Lung microvascular endothelial cell (primary cell): ENCODE results near the gene FGFBP1. TPM values are rescaled to one million over a fixed set of nuclear protein-coding genes. Genes with fewer than 3 reads are reported as not detected.

Source experiments
- DNase-seq, 2 donors: peaks; one replicate each; pipeline versions ENCODE4 v3.0.0 to v3.0.0-alpha.2; 2010; ENCODE audit warnings: low read depth in 2 of 2
- total RNA-seq: library from RNA; depleted of rRNA; stranded (reverse); fragments of >200 nt; gene quantifications from 2 replicates; pipeline ENCODE4 v1.2.1, GENCODE V29; 2014

FGFBP1 gene
- total RNA-seq, result not detected in 2 replicates

DNA sequence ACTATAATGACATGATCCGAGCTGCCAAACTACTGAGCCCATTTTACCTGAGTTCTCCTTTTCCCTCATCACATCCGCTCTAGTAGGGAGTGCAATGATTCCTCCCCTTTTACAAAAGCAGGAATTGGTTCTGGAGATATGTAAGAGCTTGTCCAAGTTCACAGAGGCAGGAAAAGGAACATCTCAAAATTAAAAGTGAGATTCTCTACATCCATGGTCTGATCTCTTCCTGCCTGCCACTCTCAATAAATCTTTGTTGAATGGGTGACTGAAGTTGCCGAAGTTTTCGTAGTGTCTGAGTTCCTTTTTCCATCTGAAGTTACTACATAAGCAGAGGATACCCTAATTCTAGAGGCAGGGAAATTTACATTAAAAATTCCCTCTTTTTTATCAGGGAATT lies at the start of gene FGFBP1:
Gene FGFBP1, minus strand, starts transcription at position 101 of the 400 bp plus-strand sequence. CDS start 2,108 bp downstream, outside the sequence.
- DNase-seq, result no peak

DNA sequence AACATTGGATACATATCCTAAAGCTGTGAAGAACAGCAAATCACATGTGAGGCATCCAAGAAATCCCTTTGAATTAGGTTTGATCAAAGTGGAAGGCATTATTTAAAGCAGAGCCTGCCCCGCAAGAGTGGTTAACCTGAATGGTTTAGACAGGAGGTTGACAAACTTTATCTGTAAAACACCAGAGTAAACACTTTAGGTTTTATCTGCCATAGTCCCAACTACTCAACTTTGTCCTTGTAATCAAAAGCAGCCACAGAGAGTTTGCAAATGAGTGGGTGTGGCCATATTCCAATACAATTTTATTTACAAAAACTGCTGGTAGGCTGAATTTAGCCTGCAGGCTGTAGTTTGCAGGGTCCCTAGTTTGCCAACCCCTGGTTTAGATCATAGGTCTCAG lies 49.7 kb upstream of the FGFBP1 start:
- DNase-seq, result no peak

DNA sequence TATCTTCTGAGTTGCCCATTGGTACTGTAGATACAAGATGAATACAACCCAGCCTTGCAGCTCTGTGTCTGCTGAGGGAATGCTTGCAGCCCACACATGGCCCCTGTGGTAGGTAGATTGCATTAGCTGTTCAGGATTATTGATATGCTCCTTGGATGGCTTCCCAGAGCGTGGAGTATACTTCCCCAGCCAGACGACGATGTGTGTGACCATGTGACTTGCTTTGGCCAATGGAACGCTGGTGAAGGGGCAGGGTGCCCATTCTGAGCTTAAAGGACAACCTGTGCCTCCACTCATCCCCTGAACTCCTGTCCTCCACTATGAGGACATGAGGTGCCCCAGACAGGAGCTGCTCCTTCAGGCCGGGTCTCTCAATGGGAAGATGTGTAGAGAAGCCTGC lies 48.4 kb upstream of the FGFBP1 start:
- no peak for DNase-seq

DNA sequence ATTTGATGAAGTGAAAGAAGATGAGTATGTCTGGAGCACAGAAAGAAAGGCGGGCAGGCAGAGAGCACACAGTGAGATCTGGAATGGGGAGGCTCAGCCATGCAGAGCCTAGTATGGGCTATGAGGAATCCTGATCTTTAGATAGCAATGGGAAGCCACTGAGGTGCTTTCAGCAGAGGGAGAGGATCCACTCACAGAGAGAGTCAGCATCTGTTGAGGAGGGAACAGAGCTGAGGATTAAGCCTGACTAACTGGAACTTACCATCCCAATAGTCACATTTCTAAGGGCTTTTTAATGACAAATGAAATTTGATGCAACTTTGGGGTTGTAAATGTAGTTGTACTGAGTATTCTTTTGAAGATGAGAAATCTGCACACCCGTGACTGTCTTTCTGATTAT lies 45.1 kb upstream of the FGFBP1 start:
- DNase-seq, result no peak

DNA sequence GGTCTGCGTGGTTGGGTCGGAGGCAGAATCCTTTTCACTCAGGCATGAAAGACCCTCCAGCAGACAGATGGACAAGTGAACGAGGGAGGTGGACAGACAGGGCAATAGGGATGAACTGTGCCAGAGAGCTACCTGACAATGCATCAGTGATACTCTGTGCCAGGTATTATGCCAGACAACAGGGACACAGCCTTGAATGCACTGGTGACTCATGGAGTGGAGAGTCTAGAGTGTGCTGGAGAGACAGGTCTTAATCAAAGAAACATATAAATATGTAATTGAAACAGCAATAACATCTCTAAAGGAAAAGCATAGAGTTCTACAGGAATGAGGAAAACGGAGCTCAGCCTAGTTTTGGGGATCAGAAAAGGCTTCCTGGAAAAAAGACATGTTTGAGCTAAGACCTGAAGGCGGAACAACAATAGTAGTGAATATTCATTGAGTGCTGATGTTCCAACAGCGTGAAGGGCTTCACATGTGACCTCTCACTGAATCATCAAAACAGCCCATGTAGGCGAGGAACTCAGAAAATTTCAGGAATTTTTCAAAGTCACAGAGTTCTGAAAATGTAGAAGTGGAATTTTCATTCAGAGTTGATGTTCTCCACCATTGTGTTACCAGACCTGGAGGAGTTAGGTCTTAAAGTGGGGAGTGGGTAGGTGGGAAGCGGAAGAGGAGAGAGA lies 44.4 kb upstream of the FGFBP1 start:
- no peak for DNase-seq

DNA sequence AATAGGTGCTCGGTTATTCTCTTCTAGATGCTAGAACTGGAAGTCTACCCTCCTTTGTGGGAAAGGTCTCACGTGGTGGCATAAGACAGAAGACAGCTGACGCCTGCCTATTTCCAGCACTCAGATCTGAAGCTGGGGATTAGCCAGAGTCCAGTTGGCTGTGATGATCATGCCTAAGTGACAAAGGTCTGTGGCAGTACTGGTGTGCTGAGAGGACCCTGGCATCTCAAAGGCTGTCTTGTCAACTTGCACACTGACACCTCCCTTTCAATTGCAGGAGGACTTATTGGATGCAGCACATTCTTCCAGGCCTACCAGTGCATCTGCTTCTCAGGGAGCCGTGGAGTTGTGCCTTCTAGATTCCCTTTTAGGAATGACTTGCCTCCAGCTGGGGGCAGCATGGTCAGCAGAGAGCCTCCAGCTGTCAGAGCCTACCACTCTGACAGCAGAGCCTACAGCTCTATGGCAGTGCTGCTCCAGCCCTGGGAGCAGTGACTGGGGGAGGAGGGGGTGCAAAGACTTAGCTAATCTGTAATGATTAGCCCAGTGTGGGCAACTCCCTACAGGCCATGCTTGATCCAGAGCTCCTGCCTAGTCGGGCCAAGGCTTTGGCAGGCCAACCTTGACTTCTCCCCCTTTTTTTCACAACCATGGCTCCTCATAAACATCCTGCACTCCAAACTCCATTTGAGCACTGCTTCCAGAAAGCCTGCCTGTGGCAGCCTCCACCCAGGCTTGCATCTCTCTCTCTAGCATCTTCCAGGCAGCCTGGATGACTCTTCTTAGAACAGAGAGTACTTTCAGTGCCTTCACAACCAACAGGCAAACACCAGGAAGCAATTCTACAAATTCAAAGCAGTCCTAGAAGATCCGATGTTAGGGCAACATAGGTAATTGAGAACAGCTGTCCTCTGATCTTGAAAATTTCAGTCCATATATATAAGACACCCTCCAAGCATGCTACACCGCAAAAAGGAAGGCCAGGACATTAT lies 38.2 kb upstream of the FGFBP1 start:
- DNase-seq, result no peak

DNA sequence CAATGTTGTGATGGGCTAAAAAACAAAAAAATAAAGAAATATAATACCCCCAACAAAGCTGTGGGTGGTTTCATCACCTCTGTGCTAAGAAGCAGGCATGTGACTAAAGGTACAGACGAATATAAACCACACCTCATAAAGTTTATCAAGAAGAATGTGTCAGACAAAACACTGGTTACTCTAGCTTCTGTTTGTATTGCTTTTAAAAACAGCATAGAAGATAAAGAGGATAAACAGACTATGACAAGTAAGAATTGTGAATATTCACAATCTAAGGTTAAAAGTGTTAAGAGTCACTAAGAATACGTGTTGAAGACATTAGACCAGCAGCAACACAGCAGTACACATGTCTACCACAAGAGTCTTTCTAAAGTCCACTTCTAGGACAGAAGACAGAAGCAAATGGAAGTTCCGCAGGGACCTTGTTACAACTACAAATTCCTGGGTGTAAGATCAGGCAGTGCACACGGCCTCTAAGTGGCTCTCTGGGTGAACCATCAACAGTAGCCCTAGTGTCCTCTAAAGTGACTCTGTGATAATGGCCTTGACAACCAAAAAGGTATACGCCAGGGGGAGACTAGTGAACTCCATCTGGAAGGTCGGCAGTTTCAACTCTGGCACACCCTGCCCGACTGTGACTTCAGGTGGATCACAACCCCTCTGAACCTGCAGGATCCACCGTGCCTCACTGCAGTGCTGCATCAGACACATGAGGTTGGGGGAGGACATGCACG lies 32.7 kb upstream of the FGFBP1 start:
- no peak for DNase-seq

DNA sequence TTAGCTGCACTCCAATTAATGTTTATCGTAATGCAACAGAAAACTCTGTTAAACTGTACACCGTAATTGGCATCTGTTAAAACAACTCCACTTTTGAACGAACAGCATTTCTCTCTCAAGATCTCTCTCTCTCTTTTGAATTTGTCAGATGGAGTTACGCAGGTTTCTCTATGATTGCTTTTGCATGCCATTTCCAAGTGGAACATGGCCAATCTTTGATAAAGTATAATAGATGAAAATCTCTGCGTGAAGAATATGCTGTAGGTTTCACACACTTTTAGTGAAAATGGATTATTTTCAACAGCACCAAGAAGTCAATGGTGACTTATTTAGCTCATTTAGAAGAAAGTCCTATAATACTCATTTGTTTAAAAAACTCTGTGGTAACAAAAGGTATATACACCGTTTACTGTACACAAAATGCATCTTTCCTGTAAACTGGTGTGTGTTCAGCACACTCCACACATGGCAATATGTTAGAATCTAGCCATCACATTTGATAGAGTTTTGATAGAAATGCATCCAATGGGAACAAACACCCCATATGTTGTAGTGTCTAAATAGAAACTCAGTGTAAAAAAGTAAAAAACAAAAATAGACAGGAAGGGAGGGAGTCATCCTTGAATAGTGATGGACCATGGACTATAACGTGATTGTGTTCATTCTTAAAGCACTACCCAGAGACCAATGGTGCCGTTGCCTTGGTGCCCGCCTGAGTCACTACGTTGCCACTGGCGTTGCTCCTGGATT lies 30.2 kb upstream of the FGFBP1 start:
- no peak for DNase-seq

DNA sequence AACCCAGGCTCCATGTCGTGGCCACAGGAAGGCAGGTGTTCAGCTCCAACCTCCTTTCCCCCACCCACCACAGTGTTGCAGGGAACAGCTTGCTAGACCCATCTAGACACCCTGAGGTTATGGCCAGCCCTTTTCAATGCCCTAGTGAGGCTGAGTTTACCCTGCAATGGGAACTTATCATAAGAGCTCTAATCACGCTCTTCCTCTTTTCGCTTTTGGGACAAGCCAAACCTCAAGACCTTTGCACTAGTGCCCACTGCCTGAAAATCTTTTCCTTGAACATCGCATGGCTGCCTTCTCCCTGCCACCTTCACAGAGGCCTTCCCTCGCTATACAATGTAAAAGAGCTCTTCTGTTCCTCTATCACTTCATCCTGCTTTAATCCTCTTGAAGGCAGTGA lies 26.8 kb upstream of the FGFBP1 start:
- no peak for DNase-seq

DNA sequence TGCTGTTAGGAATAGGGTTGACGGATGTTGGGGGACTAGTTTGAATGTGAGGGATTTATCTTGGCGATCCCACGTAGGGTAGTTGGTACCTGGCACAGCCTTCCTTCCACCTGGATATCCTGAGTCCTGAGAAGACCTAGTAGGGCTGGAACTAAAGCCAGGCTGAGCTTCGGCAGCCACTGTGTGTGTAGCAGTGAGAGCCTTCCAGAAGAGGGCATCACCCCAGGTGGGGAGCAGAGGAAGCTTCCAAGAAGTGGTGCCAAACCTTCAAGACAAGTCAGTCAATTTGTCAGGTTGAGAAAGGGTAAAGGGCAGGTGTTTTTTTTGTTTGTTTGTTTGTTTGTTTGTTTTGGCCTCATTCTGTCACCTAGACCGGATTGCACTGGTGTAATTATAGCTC lies 25.6 kb upstream of the FGFBP1 start:
- DNase-seq, result no peak

DNA sequence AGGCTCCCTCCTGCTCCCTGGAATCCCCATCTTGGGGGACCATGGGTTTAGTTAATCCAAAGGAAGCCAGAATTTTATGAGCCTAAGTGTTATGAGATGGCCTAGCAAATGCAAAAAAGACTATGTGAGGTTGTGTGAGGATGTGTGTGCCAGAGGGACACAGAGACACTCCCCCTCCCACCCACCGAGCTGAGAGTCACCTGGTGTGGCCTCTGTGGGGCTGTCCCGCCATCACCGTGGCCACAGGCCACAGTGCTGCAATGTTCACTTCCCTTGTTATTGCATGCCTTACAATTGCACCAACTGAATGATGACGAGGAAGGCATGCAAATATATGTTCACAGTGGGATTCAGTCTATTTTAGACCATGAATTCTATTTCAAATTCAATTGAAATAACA lies 25.0 kb upstream of the FGFBP1 start:
- no peak for DNase-seq

DNA sequence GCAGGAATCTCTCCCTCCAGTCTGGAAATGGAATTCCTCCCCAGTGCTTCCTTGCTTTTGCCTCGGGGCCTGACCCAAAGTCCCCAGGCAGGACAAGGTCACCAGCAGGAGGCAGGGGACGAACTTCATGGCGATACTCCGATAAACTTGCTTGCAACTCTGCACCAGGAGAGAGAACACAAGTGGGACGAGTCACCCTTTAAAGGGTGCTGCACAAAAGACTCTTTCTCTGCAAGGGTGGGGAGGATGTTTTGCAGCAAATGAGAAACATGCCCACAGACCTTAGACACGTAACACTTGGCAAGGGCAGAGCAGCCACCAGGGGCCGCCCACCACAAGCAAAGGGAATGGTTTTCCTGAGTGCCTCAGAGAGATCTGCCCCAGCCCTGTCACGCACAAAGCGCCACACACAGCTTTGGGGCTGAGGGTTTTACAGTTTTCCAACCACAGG lies 24.5 kb upstream of the FGFBP1 start, which contains the start of gene FGFBP2:
Gene FGFBP2, minus strand, starts transcription at position 175 of the 451 bp plus-strand sequence. Its CDS starts 46 bp downstream, at position 129.
- peak; percentile 50 to 73 for DNase-seq

DNA sequence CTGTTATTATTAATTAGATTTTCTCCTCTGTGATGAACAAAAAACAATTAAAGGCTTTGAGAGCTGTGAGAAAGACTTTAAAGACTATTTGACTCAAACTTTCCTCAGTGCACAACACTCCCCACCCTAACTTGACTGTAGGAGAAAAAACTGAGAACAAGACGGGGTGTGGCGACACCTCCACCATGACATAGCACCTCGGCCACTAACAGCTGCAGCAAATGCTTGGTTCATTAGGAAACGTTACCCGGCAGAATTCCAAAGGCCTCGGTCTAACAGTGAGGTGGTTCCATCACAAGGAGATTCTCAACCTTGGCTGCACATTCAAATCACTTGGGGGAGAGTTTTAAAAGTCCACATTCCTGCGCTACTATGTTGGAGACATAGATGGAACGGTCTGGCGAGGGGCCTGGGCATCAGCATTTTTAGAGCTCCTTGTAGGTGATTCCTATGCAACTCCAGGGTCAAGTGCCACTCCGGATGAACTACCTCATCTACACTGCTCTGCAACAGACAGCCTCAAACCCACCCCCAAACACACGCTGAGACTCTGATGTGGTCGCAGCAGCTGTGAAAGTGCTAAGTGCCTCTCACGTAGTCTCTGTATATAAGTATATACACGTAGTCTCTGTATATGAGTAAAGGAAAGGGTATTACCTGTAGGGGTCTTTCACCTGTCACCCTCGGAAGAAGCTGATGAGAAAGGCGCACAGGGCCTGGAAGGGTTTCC lies 23.4 kb upstream of the FGFBP1 start:
- DNase-seq, result no peak

DNA sequence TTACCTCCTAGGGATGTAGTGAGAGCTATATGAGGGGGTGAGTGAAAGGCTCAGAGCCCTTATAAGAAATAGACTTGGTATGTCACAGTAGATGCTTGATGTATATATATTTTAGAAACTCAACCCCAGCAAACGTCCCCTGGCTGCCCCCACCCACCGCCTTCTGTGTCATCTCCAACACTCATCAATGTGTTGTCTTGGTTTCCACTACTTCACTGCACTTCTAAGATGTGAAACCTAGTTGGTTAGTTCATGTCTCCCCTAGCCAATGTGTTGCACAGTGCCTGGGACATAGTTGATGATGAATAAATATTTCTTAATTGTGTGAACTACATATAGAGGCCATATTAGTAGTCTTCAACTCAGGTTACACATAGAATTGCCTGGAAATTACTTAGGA lies 20.0 kb upstream of the FGFBP1 start:
- no peak for DNase-seq

DNA sequence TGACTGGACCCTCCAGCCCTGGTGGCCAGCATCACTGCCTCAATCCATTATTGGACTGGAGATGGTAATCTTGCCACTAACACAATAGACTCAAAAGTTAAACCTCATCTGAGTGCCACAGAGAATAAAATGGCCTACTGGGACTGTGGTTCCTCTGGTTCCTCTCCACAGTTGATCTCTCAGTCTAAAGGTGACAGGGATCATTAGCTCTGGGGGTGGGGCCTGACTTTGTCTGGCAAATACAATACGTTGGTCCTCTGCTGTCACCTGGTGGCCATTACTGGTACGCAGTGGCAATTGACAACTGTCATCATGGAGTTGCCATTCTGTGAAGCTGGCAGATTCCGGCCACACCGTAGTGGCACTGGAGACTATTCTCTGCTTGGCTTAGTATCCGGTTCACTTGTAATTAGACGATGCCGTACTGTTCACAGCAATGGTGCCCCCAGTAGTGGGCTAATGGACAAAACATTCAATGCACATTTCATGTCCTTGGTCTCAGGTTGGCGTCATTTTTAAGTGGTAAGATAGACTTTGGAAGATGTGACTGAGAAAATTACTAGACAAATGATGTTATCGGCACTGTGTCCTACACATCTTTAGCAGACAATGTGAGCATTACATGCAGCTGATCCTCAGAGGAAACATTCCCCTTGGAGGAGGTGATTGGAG lies 17.8 kb upstream of the FGFBP1 start:
- DNase-seq, result peak; percentile 70 to 85

DNA sequence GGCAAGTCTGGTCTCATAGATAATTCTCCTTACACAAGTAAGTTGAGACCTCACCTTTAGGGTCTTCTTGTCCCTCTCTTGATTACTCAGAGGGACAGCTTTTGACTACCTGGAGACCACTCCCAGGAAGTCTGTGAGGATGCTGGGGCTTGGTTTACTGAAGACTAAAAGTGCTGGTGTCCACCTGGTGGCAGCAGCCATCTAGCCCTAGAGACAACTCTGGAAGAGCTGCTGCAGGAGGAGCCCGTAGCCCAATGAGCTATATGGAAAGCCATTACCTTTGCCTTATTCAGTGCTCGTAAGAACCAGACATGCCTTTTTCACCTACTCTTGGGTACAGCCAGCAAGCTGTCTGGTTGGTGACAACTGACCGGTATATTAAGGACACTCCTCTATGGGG lies 17.1 kb upstream of the FGFBP1 start:
- peak; percentile 28 to 43 for DNase-seq

DNA sequence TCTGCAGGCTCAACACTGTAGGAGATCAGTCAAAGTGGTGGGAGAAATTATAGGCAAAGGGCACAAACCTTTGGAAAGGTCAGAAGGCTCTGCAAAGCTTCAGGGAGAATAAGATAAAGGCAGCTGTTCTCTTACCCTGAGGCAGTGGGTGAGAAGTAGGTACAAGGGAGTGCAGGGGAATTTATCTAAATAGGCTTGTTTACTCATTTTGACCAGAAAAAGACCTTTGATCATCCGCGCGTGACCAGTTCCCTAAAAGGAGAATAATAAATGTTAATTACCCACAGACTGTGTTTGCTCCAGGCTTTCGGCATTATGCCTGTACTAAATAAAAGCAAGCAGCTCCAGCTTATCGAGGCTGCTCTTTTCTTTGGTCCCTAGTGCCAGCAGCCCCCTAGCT lies 15.1 kb upstream of the FGFBP1 start:
- DNase-seq, result no peak

DNA sequence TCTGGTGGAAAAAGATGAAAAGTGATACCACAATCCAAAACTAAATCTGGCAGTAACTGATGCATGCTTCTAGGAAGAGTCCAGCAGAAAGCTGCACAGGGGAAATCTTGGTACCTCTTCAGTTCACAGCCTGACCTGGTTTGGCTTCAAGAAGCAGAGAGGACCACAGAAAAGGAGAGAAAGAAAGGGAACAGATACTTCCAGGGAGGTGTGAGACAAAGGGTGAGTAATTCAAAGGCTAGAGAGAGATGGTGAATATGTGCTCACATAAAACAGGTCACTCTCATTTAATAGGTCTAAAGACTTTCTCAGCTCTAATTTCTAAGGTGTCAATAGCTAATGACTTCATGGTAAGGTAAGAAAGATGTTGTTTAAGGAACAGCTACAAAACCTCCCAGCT lies 13.2 kb upstream of the FGFBP1 start:
- DNase-seq, result no peak

DNA sequence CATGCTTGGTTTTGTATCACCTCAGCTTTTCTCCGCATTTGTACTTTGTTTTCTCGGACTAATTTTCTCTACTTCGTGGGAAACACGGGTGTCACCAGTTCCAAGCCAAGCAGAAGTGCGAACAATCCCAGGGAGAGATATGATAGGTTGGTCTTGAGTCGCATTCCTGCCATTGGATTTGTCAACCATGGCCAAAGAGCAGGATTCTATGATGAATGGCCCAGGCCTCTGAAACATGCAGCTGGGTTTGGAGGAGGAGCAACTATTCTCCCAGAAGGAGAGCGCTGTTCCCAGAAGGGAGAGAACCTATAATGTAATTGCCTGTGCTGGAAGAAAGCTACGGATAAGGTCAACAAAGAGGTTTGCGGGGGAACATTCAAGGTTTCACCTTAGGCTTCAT lies 10.3 kb upstream of the FGFBP1 start:
- DNase-seq, result no peak

DNA sequence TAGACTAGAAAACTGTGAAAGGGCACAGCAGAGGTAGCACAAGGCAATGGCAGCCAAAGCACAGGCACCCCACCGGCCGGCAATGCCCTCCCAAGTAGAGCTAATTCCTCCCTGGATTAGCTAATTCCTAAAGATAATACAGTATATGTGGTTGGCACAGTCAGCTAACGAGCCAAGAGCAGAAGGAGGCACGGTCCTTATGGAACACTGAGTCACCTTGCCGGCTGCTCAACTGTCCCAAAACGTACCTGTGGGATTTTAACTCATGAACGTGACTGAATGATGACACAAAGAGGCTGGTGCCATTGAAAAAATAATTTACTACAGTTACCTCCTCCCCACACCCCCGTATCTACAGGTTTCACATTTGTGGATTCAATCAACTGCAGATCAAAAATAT lies 9.1 kb upstream of the FGFBP1 start:
- no peak for DNase-seq
